ENCODE results near the gene FXYD3.
"Not testable (repeated sequence)": the region's sequence is repeated elsewhere in the genome, so short reads cannot be mapped to it uniquely, and the experiment has no call there.

FXYD3 gene

DNA sequence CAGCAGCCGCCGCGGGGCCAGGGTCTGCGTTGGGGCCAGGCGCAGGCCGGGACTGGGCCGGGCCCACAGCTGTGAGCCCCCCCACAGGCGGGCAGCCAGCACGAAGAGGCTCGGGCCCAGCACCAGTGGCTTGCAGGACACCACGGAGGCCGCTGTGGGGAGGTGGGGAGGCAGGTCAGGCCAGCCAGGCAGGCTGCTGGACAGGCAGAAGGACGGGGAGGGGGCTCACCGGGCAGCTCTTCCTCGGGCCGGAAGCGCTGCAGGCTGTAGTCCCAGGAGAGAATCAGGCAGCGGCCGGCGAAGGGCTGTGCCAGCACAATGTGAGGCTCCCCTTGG, 11.0 kb downstream of the FXYD3 start:
- no peak for DNase-seq

- no peak for DNase-seq
Measured at GRCh38 chr19:35127871-35128270, 12.2 kb downstream of the FXYD3 start.

DNA sequence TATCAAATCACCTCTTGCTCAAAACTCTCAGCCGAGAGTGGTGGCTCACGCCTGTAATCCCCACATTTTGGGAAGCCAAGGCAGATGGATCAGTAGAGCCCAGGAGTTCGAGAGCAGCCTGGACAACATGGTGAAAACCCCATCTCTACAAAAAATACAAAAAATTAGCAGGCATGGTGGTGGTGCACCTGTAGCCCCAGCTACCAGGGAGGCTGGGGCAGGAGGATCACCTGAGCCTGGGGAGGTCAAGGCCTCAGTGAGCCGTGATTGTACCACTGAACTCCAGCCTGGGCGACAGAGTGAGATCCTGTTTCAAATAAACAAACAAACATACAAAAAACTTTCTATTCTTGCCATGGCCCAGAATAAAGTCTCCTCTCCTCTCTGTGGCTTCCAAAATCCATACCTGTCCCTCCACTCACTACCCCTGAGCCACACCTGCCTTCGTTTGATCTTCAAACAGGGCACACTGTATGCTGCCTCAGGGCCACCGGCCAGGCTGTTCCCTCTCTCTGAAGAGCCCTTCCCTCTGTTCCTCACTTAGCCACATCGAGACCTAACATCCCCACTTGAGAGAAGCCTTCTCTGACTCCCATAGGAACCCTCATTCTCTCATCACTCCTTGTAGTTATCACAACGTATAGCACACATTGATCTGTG, 12.9 kb downstream of the FXYD3 start:
- DNase-seq = no peak

GRCh38 chr19:35129724-35130274, 14.2 kb downstream of the FXYD3 start:
- DNase-seq = not testable (repeated sequence)

DNA sequence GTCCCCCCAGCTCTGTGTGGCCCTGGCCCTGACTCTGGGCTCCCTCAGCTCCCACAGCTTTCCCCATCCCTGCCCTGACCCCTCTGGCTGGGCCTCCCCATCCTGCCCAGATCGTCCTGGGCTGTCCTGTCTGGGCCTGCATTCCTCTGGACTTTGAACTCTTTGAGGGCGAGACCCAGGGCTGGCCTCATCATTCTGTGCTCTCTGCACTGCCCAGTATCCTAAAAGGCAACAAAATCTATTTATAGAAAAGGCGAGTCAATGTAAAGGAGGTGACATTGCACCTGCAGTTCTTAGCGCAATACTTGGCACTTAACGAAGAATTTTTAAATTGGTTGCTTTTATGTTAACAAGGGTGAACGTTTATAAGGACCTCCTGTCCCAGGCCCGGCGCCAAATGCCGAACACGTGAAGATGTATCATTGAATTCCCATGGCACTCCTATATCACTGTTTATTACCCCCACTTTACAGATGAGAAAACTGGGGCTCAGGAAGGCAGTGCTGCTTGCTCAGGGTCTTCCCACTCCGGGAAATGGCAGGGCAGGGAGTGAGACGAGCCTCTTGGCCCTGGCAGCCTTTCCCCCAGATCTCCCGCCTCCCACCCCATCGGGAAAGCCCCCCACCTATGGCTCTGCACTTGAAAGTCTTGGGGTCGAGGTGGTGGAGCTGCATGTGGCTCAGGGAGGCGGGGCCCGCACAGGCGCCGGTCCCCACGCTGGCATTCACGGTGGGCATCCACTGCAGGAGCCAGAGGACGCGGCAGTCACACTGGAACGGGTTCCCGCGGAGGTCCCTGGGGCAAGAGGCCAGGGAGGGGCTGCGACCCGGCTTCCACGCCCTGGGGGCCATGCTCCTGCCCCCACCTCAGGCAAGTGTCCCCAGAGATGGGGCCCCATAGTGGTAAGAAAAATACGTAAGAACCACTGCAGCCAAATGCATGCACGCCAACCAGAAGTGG, 15.4 kb downstream of the FXYD3 start:
- DNase-seq = no peak

GRCh38 chr19:35132254-35132653, 16.6 kb downstream of the FXYD3 start:
- DNase-seq = no peak

DNA sequence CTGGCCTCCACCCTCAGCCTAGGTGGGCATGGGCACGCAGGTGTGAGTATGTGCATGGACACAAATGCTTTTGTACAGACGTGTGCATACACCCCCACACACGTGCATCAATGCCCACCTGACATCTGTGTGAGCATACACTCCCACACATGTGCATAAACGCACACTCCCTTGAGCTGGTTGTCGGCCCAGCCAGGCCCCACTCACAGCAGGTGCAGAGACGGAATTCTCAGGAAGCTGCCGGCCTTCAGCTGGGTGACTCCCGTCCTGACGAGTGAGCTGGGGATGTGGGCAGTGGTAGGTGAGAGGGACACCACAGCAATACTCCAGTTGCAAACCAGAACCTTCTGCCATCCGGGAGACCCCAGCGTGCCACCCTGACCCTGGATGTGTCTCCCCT, 18.2 kb downstream of the FXYD3 start:
- DNase-seq = no peak

GRCh38 chr19:35134601-35135242, 19.1 kb downstream of the FXYD3 start, which contains the start of gene LGI4:
LGI4 (minus strand) TSS chr19:35135059; CDS start chr19:35134680, 379 bp downstream.
- DNase-seq = no peak

- peak; percentile 77 to 79 for DNase-seq
Measured at GRCh38 chr19:35135389-35135909, 19.8 kb downstream of the FXYD3 start.

DNA sequence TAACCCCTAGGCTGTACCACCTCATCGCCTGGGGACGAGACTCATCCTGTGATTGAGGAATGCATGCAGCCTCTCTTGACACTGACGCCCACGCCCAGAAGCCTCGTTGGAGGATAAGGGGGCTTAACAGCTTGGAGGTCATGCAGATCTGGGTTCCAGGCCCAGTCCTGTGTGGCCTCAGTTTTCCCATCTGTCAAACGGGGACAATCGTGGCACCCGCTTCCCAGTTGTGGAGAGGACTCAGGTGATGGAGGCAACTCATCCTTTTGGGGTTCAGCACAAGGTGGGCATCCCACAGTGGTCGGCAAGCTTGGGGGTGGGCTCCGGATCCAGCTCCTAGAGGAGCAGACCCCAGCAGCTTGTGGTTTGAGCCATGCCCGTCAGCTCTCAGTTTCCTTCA, 20.6 kb downstream of the FXYD3 start:
- DNase-seq = no peak

DNA sequence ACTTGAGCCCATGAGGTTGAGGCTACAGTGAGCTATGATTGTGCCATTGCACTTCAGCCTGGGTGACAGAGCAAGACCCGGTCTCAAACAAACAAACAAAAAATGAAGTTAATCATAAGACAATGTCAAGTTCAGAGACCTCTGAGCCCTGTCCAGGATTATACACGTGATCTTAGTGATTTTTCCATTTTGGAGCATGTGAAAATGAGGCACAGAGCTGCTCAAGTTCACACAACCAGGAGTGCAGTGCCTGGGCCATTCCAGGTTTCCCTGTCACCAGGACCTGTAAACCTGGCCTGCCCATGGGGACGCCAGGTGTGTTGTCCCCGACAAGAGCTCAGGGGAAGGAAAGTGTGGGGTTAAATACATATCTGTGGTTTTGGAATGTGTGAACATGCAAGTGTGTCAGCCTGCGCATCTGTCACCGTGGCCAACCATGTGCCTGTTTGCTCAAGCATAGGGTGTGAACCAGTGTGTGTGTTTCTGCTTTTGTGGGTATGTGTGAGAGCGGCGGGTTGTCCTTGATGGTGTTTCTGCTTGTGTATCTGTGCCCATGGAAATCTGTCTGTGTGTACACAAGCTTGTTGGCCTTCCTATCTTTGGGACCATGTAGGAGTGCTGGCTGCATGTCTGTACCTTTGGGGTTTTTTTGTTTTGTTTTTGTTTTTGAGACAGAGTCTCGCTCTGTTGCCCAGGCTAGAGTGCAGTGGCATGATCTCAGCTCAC, 21.5 kb downstream of the FXYD3 start:
- DNase-seq = no peak

DNA sequence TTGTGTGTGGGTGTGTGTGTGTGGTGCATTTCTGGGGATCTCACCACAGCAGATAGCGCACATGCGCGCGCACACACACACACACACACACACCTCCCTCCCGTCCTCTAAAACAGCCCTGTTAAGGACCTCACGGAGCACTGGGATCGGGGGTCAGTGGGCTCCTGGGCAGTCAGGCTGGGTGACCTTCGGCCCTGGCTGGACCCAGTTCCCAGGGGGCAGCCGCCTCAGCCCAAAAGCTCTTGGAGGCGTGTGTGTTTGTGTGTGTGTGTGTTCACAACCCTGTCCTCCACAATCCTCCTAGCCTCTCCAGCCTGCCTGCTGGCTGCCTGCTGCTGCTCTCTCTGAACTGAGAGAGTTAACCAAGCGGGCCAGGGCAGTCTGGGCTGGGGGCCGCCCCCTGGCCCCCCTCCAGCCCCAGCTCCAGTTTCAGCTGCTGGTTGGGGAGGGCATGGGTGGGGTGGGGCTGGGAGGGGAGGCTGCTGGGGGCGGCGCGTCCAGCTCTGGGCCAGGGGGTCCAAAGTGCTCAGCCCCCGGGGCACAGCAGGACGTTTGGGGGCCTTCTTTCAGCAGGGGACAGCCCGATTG, 22.8 kb downstream of the FXYD3 start, which contains the start of gene FXYD1:
FXYD1 (plus strand) TSS at position 520 of the 588 bp plus-strand sequence. CDS start 1,256 bp downstream, outside the sequence.
- no peak for DNase-seq

- DNase-seq = no peak
Measured at GRCh38 chr19:35140207-35140961, 24.8 kb downstream of the FXYD3 start.

- peak; percentile 97 to 99 for DNase-seq
Measured at GRCh38 chr19:35140962-35141836, 25.6 kb downstream of the FXYD3 start.

GRCh38 chr19:35141837-35142605, 26.4 kb downstream of the FXYD3 start:
- peak in 1 of 2 donors; percentile 10 for DNase-seq

DNA sequence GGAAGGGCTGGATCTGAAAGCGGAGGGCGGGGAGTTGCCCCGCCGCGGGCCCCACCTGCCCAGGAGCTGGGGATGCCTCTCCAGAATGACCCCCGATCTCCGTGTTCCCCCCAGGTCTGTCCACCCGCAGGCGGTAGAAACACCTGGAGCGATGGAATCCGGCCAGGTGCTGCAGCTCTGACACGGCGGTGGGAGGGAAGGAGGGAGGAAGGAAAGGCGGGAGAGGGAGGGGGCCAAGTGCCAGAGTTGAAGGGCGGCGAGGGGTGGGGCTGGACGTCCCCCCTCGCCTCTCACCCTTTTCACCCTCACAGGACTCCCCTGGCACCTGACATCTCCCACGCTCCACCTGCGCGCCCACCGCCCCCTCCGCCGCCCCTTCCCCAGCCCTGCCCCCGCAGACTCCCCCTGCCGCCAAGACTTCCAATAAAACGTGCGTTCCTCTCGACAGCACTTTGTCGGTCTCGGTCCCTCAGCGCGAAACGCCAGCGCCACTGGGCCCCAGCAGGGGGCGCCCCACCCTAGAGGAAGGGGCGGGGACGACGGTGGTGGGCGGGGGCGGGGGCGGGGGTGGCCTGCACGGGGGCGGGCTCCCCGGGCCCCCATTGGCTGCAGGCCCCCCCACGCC, 27.1 kb downstream of the FXYD3 start:
- peak; percentile 74 for DNase-seq

GRCh38 chr19:35143231-35143715, 27.6 kb downstream of the FXYD3 start, which contains the start of gene FXYD7:
FXYD7 (plus strand) TSS chr19:35143255; CDS start chr19:35143334, 79 bp downstream.
- no peak for DNase-seq

GRCh38 chr19:35143818-35144217, 28.2 kb downstream of the FXYD3 start:
- no peak for DNase-seq

All from stimulated activated CD4-positive, alpha-beta T cell treated with anti-CD3 and anti-CD28 coated beads, Interleukin-2, amount 100 ng/mL, for 24 hours (primary cell).